HG02981 (cell line): Measurements from ENCODE around the gene MCEMP1.

Experiments
- ATAC-seq: cut with Tn5 transposase; IDR thresholded peaks from one replicate; pipeline ENCODE4 v1.9.1; 2021; ENCODE audit warnings: mild to moderate bottlenecking, moderate library complexity; ENCODE audit not compliant: unreplicated experiment

The MCEMP1 gene

DNA sequence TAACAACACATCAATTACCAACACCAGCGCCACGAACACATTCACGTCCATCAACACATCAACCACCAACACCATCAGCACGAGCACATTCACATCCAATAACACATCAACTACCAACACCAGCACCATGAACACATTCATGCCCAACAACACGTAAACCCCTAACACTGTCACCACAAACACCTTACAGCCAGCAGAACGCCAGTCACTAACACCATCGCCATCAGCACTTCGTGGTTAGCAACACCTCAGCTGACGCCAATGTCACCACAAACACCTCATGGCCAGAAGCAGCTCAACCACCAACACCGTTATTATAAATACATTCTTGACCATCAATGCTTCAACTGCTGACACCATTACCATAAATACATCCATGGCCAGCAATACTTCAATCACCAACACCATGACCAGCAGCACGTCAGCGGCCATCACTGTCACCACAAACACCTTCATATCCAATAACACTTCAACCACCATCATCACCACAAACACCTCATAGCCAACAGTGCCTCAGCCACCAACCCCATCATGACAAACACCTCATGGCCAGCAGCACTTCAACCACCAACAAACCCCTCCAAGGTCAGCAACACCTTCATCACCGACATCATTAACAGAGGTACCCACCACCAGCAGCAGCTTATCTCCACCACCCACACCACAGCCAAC is 15.7 kb downstream of the MCEMP1 start:
- no peak for ATAC-seq

DNA sequence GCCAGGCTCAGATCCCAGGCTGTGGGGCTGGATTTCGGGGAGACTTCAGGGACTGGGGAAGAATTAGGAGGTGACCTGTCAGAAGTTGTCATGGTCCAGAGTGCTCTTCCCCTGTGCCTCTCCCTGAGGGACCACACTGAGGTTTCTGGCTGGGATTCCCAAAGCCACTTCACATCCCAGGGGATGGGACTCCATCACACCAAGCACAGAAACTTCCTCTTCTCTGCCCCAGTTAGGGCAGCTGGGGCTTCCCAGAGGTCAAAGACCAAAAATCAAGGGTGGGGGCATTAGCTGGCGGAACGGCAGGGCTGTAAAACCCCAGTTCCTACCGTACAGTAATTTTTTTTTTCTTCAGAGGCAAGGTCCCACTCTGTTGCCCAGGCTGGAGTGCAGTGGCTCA is 17.6 kb downstream of the MCEMP1 start:
- no peak for ATAC-seq

DNA sequence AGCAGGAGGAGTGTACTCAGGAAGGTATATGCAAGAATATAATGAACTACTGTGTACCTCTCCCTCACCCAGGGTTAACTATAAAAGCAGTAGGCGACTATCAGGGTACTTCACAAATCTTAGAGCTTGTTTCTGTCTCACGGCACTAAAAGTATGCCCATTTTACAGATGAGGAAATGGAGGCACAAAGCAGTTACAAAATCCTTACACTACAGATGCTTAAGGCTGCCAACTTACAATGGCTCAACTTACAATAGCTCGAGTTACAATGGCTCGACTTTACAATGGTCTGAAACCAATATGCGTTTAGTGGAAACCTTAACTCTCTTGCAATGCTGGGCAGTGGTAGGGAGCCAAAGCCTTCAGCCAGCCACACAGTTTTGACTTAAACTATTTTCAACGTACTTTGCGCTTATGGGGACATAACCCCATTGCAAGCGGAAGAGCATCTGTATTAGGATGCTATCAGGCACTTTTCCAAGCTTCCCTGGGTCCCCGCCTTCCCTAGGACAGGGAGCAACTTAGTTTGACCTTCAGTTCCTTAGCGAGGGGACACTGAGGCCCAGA is 20.9 kb downstream of the MCEMP1 start:
- ATAC-seq, result no peak

DNA sequence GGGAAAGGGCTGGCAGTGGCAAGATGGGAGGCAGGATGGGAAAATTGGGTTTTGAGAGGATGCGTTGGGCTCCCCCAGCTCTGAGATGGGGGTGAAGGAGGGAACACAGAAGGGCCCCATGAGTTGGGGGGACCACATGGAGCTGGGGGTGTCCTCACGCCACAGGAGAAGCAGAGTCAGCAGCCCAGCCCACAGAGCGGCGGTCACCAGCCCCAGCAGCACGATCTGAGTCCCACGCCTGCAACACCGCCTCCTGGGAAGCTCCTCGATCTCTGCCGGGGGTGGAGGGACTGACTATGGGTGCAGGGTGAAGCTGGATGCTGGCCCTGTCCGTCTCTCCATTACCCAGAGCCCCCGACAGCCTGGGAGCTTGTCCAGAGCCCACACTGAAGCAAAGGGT is 21.7 kb downstream of the MCEMP1 start:
- no peak for ATAC-seq

DNA sequence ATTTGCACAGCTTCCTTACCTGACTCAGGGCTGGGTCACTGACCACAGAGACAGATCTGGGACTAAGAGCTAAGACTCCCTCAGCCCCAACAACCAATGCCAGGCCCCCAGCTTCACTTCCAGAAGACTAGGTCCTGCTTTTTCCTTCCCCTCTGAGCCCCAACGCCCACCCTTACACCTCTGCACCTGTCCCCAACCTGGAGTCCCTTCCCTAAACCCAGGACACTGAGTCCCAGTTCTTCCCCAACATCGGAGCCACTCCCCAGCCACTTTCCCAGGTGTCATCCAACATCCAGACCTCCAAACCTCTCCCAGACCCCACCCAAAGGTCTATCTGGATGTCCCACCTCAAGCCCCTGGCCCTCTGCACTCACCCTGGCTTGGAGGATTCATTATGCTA is 22.1 kb downstream of the MCEMP1 start:
- ATAC-seq, result no peak

DNA sequence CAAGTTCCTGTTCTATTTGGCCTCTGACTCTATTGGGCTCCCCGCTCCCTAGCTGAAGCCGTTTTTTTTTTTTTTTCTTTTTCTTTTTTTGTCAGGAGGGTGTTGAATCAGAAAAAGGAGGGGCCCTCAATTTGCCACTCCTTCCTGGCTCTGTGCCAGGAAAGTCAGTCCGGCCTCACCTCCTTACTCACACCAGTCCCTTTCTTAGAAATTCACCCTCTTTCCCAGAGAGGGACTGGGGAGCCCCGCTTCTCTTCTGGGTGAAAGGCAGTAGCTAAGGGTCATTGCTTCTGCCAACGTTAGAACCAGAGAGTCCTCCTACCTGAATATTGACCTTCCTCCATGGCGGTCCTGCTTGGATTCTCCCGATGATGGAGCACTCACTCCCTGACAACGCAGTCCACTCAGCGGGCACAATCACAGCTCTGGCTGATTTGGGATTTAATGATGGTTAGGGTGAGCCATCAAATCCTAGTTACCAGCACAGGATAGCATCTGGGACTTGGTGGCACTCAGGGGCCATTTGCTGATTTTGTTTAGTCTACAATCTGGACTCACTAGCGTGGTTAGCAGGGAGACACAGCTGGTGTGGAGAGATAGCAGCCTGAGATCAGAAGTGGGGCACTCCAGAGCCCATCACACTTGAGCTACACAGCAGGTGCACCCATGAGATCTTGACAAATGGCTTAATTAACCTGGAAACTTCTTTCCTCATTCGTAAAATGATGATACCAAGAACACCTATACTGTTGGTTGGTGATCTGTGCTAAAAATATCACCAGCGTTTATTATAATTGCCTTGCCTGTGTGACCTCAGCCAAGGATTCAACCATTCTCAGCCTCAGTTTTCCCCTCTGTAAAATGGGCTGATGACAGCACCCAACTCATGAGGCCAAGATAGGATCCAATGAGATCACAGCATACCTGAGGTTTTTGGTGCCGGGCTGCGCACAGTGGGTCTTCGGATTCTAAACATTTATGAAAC is 22.8 kb downstream of the MCEMP1 start:
- ATAC-seq, result no peak

DNA sequence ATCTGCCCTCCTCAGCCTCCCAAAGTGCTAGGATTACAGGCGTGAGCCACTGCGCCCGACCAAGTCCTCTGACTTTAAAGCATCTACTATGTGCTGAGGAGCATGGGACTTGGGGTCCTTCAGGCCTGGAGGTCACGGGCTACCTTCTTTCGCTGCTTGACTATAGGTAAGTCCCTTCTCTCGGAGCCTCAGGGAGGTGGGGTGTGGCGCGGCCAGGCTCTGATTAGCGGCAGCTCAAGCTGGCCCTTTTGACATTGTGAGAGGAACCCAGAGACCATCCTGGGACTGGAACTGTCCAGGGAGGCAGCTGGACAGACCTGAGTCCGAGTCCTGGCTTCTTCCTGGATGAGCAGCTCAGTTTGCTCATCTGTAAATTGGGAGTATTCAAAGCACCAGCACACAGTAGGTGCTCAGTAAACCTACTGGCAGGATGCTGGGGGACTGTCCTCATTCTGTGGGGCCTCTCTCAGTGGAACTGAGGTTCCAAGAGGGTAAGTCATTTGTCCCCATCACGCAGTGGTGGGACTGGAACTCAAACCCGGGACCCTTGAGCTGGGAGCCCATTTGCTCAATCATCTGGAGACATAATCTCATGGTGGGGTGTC is 24.3 kb downstream of the MCEMP1 start:
- ATAC-seq, result no peak

DNA sequence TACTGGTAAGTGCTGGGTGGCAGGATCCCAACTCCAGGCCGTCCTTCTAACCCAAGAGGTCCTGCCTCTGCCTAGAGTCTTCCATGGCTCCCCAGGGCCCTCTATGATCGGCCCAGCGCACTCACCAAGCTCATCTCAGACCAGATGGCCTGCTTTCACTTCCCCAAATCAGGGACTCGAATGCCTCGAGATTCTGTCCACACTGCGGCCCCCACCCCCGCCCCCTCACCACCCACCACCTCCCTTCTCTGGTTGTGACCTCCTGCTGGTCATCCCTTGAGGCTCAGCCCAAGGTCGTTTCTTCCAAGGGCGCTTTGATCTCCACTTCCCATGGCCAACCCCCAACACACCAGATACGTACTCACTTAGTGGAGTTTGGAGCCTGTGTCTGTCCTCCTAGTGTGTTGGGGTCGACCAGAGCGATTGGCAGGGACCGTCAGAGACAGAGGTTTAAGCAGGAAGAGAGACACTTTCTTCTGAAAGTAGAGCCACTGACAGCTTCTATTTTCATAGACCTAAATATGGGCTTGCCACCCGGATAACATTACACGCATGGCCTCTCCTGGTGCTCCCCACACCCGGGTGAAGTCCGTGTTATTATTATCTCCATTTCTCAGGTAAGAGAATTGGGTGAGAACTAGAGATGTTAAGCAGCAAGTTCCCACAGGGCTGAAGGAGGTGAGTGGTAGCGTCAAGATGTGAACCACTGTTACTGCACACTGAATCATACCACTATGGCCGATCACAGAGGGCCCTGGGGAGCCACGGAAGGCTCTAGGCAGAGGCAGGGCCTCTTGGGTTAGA is 25.0 kb downstream of the MCEMP1 start, which contains the start of gene FCER2:
TSS of gene FCER2 (minus strand) at position 478 of the 804 bp plus-strand sequence. CDS start 2,371 bp downstream, outside the sequence.
- ATAC-seq, result peak; percentile 41

DNA sequence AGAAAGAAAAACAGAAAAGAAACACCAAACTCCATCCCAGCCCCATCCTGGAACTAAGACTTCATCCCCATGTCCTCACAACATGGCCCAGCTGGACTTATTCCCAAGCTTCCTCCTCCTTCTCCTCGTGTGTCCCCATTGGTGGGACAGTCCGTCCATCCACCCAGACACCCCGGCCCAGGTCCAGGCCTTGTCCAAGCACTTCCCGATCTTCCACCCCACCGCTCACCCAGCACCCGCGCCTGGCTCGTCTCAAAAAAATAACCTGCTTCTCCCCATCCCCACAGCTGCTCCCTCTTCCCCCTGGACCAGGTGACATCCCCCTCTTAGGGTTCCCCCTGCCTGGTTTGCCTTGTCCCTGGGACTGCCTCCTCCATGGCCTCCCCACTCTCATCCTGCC is 26.4 kb downstream of the MCEMP1 start:
- ATAC-seq, result no peak

DNA sequence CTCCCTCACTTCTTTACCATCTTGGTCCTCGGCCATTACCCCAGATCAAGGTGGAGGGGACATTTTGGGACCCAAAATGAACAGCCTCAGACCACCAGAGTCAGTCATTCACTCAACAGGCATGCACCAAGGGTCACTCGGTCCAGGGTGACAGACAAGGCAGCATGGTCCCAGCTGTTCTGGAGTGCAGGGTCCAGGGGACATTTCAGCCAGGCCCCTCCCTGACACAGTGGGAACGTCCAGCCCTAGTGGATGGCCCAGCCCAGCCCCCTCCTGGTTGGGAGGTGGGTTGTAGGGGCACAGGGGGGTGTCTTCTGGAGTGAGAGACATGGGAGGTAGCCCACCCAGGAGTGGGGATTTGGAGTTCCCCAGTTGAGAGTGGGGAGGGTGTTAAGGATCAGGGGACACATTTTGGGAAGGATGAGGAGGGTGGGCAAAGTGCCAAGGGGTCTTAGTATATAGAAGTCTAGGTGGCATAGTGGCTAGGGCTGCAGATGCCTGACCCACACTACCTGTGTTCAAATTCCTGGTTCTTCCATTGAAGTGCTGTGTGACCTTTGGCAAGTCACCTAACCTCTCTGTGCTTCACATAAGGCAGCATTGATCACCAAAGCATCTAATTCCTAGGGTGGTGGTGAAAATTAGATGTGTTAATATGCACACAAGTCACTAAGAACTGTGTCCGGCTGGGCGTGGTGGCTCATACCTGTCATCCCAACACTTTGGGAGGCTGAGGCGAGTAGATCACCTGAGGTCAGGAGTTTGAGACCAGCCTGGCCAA is 27.6 kb downstream of the MCEMP1 start:
- no peak for ATAC-seq

DNA sequence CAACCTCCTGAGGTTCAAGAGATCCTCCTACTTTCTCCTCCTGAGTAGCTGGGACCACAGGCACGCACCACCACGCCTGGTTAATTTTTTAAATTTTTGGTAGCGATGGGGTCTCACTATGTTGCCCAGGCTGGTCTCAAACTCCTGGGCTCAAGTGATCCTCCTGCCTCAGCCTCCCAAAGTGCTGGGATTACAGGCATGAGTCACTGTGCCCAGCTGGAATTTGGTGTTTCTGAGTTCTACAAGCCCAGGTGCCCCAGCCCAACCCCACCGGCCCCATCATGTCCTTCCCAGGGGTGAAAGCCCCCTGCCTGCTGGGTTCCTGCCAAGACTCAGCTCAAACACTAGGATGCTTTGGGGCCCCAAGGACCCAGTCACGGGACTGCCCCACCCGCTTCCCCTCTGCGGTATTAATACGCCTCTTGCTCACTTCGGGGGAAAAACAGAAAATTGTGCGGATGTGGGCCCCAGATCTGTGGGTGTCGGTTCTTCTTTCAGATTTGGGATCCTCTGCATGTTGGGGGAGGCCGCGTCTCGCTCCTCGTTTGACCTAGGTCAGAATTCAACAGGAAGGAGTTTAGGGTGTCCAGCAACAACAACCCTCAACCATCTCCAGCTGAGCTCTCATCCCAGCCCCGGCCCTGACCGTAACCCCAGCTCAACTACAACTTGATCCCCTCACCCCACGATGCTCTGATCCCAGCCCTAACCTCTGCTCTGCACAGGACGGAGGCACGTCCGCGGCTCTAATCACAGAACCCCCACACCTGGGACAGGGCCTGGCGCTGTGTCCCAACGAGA is 28.7 kb downstream of the MCEMP1 start:
- no peak for ATAC-seq

DNA sequence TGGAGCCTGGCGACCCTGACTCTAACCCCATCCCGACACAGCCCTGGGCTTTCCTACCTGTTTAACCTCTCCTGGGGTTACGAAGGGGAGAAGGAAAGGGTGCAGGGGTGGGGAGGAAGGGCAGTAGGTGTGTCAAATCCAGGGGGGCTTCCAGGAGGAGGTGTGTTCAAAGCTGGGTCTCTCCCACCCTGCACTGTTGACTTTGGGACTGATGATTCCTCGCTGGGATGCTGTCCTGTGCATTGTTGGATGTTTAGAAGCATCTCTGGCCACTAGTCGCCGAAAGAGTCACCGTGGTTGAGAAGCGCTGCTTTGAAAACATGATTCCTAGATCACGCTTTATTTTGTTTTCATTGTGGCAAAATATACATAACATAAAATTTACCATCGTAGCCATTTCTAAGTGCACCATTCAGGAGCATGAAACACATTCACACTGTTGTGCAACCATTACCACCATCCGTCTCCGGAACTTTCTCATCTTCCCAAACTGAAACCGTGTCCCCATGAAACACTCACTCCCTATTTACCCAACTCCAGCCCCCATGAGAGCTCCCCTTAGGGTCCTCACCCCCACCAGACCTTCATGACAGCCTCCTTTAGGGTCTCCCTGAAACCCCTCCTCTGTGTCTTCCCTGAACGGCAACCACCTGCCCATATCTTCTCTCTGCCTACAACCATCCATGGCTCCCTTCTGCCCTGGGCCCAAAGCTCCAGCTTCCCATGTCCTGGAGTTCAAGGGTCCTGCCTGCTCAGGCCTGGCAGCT is 29.5 kb downstream of the MCEMP1 start:
- no peak for ATAC-seq

DNA sequence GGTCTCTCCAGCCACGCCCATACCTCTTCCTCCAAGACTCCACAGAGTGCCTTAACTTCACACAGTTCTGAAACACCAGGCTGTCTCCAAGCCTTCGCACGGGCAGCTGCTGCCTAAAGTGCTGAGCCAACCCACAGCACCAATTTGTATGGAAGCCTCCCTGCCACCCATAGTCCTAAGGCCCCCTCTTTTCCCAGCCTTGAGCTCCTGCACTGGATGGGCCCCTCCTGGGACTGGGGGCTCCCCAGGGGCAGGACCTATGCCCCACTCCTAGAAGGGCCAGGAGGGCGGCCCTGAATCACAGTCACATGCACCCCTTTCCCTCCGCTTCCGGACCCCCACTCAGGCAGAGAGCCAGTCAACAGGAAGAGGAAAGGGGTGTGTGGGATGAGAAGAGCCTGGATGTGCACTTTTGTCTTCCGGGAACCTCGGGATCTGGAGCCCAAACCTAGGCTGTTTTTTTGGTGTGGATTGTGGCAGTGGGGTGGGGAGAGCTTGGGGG is 30.1 kb downstream of the MCEMP1 start:
- no peak for ATAC-seq

DNA sequence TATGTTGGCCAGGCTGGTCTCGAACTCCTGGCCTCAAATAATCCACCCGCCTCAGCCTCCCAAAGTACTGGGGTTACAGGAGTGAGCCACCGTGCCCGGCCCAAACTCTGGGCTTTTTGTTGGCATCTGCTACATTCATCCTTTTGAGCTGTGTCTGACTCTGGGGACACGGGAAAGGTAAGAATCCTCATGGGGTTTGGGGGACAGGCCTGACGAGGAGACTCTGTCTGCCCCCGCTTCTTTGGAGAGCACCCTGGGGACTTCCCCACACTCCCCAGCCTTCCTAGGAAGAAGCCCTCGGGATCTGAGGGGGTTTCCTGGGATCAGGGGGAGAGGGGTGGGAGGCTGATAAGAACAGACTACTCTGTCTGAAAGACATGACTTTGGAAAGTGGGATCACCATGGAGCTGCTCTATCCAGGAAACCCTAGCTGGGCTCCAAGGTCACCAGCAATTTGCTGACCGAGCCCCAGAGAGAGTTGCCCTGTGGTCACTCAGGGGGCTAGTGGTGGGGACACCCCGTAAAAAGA is 33.1 kb downstream of the MCEMP1 start:
- ATAC-seq, result no peak

DNA sequence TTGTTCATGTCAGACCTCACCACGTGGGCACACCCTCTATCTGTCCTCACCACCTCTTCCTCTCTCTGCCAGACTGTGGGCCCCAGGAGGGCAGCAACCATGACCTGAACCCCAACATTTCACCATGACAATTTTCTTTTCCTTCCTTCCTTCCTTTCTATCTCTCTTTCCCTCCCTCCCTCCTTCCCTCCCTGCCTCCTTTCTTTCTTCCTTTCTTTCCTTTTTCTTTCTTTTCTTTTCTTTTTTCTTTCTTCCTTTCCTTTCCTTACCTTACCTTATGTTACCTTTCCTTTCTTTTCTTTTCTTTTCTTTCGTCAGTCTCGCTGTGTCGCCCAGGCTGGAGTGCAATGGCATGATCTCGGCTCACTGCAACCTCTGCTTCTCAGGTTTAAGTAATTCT is 33.7 kb downstream of the MCEMP1 start:
- ATAC-seq, result no peak

DNA sequence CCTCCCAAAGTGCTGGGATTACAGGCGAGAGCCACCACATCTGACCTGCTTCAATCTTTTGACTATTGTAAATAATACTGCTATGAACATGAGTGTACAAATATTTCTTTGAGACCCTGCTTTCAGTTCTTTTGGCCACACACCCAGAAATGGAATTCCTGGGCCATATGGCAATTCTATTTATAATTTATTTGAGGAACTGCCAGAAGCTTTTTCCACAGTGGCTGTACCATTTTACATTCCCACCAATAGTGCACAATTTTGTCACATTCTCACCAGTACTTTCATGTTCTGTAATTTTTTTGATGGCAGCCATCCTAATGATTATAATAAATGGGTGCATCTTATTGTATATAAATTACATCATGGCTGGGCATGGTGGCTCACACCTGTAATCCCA is 38.8 kb downstream of the MCEMP1 start:
- ATAC-seq, result no peak

DNA sequence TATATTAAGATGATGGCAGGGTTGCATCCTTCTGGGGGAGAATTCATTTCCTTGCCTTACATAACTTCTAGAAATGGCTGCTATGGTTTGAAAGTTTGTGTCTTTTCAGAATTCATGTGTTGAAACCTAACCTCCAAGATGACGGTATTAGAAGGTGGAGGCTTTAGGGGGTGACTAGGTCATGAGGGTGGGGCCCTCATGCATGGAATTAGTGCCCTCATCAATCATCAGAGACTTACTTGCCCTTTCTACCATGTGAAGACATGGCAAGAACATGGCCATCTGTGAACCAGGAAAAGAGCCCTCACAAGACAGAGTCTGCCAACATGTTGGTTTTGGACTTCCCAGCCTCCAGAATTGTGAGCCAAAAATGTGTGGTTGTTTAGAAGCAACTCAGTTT is 39.9 kb downstream of the MCEMP1 start:
- ATAC-seq, result no peak

DNA sequence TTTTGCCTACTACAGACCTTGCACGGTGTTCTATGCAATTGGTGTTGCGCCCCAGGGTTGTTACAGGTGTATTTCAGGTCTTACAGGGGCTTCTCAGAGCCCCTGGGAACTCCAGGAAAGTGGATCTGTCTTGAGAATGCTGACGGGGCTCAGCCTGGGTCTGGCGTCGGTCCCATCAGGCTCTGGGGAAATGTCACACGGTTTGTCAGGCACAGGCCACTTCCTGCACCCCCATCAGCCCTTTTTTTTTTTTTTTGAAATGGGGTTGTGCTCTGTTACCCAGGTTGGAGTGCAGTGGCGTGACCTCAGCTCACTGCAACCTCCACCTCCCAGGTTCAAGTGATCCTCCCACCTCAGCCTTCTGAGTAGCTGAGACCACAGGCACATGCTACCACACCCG is 41.8 kb downstream of the MCEMP1 start:
- no peak for ATAC-seq
